Esophagus muscularis mucosa (tissue), 4 donors: Measurements from ENCODE around the gene HPN.

Experiments used
- EP300 ChIP-seq: sonication (generic); formaldehyde crosslinking; IDR thresholded peaks from one replicate; pipeline ENCODE4 v1.6.1; 2017; ENCODE audit warnings: antibody characterized with exemption
- POLR2A ChIP-seq: fragments of 450-650 bp; IDR thresholded peaks from one replicate; pipeline ENCODE4 v1.6.1; 2017; ENCODE audit warnings: antibody characterized with exemption, moderate library complexity, mild to moderate bottlenecking, low read depth
- POLR2AphosphoS5 ChIP-seq, 2 donors: sonication (generic); formaldehyde crosslinking; IDR thresholded peaks; one replicate each; pipeline ENCODE4 v1.6.1; 2017; ENCODE audit warnings: antibody characterized with exemption in 2 of 2
- TF ChIP-seq, protein P1 (sequence below), 3 experiments: fragments of 200-600 bp in 2 of 3; fragments of 450-650 bp in 1 of 3; sonication (generic) in 2 of 3; IDR thresholded peaks; one replicate each; pipeline ENCODE4 v1.5.1; 2017 to 2019; ENCODE audit warnings: antibody characterized with exemption in 3 of 3, mild to moderate bottlenecking in 2 of 3, moderate library complexity in 1 of 3

DNA sequence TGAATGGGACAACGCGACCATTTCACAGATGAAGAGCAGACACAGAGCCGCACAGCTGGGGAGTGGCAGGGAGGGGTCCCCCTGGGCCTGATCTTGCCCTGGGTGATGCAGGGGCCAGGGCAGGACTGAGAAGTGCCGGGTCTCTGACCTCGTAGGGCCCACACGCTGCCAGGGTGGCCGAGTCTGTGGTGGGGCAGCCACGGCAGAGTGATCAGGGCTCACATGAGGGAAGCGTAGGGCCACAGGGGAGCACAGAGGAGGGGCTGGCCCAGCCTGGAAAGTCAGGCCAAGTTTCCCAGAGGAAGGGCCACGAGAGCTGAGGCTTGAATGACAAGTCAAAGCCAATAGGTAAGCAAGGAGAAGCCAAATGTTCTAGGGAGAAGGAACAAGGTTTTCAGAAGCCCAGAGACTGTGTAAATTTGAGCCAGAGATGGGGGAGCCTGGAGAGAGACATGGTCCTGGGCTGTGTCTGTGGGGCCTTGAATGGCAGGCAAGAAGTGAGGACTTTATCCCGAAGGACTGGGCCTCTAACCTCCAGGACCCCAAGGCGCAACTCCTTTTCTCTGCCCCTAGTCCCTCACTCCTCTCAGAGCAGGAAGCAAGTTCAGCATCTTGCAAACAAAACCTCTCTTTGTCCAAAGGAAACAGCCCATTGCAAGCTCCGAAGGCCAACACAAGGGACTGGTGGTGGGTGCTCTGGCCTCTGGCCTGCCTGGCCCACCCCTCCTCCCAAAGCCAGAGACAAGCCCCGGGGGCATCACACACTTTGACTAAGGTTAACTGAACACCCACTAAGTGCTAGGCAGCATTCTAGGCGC lies 42.4 kb downstream of the HPN start:
- TF ChIP-seq, protein P1, sequence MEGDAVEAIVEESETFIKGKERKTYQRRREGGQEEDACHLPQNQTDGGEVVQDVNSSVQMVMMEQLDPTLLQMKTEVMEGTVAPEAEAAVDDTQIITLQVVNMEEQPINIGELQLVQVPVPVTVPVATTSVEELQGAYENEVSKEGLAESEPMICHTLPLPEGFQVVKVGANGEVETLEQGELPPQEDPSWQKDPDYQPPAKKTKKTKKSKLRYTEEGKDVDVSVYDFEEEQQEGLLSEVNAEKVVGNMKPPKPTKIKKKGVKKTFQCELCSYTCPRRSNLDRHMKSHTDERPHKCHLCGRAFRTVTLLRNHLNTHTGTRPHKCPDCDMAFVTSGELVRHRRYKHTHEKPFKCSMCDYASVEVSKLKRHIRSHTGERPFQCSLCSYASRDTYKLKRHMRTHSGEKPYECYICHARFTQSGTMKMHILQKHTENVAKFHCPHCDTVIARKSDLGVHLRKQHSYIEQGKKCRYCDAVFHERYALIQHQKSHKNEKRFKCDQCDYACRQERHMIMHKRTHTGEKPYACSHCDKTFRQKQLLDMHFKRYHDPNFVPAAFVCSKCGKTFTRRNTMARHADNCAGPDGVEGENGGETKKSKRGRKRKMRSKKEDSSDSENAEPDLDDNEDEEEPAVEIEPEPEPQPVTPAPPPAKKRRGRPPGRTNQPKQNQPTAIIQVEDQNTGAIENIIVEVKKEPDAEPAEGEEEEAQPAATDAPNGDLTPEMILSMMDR (IDR thresholded peaks at IDR 0.05), result no peak
- no peak for TF ChIP-seq POLR2AphosphoS5 (IDR thresholded peaks at IDR 0.05)
- no peak for TF ChIP-seq EP300
- no peak for TF ChIP-seq POLR2A
